HG03135 (cell line): Measurements from ENCODE around the gene RAP1GAP.
"Not testable (repeated sequence)": the region's sequence is repeated elsewhere in the genome, so short reads cannot be mapped to it uniquely, and the experiment has no call there.

Source experiments
- ATAC-seq: cut with Tn5 transposase; IDR thresholded peaks from one replicate; pipeline ENCODE4 v1.9.1; 2021; ENCODE audit warnings: mild to moderate bottlenecking, moderate library complexity; ENCODE audit not compliant: unreplicated experiment

RAP1GAP gene

GRCh38 chr1:21574466-21575151 is 94.5 kb downstream of the RAP1GAP start:
- no peak for ATAC-seq

DNA sequence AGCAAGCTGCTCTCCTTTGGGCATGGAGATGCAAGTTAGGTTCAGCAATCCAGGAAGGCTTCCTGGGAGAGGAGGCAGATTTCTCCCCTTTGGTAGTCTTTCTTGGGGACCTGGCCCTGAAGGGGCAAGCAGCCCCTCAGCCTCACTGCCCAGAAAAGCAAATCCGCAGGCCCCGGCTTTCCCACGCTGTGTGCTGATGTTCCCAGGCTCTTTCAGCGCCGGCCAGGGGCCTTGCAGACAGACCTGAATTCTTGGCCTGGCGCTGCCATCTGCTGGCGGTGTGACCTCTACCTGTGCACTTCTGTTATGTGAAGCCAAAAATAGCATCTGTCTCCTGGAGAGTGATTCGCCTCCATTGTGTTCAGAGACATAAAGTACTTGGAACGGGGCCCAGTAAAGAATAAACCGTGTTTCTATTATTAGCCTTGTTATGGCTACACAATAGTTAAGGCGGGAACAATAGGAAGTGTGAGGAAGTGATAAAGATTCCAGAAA is 95.1 kb downstream of the RAP1GAP start:
- ATAC-seq: no peak

DNA sequence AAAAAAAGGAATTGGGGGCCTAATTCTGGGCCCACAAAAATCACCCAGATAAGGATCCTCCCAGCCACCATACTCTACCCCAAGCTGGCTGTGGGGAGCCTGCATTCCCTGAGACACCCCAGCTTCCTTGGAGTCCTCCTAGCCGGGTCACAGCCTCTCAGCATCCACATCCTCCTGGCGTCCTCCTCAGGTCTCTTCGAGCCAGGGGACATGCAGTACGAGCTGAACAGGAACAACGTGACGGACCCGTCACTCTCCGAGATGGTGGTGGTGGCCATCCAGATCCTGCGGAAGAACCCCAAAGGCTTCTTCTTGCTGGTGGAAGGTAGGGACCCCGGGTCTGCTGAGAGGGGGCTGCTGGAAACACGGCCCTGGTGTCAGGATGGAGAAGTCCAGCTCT is 95.7 kb downstream of the RAP1GAP start:
- no peak for ATAC-seq

DNA sequence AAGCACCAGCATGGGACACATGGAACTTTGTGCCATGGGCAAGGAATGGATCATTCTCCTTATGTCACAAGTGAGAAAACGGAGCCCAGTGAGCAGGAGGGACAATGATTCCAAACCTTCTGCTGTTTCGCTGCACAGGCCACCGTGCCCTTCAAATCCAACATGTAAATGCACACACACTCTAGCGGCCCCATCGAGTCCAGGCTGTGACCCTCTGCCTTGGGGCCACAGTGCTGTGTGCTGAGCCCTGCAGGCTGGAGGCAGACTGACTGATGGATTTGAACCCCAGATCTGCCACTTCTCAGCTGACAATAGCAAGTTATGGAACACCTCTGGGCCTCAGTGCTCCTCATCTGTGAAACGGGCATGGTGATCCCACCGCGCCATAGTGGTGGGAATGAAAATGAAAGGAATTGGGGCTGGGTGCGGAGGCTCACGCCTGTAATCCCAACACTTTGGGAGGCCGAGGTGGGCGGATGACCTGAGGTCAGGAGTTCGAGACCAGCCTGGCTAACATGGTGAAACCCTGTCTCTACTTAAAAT is 96.4 kb downstream of the RAP1GAP start:
- no peak for ATAC-seq

DNA sequence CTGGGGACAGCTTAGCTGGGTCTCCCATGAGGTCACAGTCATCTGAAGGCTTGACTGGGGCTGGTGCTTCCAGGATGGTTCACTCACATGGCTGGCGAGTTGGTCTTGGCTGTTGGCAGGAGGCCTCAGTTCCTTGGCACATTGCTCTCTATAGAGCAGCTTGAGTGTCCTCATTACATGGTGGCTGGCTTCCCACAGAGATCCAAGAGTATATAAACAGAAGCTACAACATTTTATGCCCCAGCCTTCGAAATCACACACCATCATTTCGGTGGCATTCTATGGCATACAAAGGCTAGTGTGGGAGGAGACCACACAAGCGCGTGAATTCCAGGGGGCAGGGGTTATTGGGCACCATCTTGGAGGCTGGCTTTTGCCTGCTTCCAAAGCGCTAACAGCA is 96.9 kb downstream of the RAP1GAP start:
- ATAC-seq: no peak

DNA sequence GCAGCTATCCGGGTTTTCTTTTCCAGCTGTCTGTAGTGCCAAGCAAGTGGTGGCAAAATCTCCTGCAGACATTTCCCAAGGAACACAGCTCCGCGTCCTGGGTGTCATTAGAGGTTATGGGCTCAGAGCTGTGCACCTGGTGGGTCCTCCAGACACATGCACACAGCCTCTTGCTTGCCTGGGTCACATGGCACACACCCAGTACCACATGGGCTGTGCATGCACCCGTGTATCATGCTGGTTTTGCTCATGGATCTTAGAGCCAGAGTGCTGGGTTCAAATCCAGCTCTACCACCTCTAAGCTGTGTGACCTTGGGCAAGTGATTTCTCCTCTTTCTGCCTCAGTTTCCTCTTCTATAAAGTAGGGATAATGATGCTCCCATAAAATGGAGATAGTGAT is 98.3 kb downstream of the RAP1GAP start:
- ATAC-seq: no peak

- ATAC-seq: no peak
Measured at GRCh38 chr1:21570528-21570875, 98.7 kb downstream of the RAP1GAP start.

- no peak for ATAC-seq
Measured at GRCh38 chr1:21569820-21570527, 99.2 kb downstream of the RAP1GAP start.

GRCh38 chr1:21568809-21569385 is 100.3 kb downstream of the RAP1GAP start:
- ATAC-seq: no peak

GRCh38 chr1:21568006-21568746 is 101.0 kb downstream of the RAP1GAP start:
- ATAC-seq: no peak

GRCh38 chr1:21567241-21568005 is 101.7 kb downstream of the RAP1GAP start:
- ATAC-seq: no peak

- not testable (repeated sequence) for ATAC-seq
Measured at GRCh38 chr1:21566361-21566760, 102.8 kb downstream of the RAP1GAP start.

DNA sequence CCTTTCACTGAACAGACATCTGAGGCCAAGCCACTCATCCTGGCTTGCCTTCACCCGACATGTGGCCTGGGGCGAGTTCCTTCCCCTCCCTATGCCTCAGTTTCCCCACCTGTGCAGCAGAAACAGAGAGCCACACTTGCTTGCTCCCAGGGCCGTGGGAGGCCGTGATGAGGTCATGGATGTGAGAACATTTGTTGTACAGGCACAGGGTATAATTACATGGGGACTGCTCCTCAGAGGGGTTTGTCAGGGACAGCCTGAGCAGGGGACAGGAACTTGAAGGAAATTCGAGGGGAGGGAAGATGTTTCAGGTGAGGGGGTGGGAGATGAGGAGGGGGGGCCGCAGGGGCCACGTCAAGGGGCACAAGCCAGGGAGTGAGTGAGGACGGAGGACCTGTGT is 103.9 kb downstream of the RAP1GAP start:
- ATAC-seq: no peak

DNA sequence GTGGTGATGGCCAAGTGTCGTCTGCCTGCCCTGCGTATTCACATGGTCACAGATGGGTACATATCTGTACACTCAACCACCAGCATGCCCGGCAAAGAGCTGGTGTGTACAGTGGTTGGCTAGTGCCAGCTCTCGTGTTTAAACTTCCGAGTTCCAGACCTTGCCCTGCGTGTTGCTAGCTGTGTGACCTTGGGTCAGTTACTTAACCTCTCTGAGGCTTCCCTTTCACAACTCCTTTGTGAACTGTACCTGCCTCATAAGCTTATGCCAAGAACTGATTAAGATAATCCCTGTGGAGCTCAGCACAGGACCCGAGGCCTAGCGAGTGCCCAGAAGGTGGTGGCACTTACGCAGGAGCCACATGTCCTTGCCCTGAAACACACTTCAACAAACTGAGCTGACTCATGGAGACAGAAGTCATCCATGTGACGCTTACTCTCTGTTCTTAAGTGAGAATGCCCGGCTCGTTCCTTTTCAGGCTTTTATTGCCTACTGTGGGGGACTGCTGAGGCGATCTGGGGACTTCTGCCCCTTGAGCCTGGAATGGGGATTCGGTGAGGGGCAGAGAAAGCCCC is 104.5 kb downstream of the RAP1GAP start:
- ATAC-seq: no peak

DNA sequence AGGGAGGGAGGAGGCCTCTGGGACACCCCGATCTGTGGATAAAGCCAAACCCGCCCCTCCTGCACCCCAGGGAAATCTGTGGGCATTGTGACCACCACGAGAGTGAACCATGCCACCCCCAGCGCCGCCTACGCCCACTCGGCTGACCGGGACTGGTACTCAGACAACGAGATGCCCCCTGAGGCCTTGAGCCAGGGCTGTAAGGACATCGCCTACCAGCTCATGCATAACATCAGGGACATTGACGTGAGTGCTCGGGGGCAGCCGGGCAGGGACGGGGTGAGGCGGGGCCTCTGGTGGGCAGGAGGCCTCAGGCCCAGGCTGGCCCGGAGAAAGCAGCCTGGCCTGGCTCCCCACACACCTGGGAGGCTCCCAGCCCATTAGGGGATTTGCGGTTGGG is 105.2 kb downstream of the RAP1GAP start:
- ATAC-seq: no peak

DNA sequence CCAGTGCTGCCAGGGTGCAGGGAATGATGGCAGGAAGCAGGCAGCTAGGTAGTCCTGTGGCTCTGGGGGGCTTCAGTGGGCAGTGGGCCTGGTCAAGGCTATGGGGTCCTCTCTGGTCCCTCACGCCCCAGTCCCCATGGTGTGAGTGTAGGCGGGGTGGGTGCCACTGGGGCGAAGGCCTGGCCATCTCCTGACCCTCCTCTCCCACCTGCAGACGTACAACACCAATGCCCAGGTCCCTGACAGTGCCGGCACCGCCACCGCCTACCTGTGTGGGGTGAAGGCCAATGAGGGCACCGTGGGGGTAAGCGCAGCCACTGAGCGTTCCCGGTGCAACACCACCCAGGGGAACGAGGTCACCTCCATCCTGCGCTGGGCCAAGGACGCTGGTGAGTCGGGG is 106.3 kb downstream of the RAP1GAP start:
- ATAC-seq: no peak

DNA sequence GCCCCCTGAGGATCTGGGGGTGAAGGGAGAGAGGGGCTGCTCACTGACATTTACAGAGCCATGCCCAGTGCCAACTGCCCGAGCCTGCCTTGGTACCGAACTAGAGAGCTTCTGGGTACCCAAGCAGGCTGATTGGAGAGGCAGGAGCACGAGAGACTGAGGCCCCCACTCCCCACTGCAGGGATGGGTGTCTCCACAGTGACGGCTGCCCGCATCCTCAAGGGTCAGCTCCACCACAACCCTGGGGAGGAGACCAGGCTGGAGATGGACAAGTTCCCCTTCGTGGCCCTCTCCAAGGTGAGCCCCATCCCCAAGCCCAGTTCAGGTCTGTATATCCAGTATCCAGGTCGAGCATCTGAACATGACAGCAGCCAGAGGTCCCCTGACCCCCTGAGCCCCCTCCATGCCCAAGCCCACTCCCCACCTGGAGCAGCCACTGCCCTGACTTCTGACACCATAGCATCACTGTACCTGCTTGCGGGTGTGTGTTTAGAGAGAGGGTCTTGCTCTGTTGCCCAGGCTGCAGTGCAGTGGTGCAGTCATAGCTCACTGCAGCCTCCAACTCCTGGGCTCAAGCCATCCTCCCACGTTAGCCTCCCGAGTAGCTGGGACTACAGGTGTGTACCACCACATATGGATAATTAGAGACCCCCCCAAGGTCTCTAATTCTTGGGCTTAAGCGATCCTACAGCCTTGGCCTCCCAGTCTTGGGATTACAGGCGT is 108.1 kb downstream of the RAP1GAP start:
- no peak for ATAC-seq

DNA sequence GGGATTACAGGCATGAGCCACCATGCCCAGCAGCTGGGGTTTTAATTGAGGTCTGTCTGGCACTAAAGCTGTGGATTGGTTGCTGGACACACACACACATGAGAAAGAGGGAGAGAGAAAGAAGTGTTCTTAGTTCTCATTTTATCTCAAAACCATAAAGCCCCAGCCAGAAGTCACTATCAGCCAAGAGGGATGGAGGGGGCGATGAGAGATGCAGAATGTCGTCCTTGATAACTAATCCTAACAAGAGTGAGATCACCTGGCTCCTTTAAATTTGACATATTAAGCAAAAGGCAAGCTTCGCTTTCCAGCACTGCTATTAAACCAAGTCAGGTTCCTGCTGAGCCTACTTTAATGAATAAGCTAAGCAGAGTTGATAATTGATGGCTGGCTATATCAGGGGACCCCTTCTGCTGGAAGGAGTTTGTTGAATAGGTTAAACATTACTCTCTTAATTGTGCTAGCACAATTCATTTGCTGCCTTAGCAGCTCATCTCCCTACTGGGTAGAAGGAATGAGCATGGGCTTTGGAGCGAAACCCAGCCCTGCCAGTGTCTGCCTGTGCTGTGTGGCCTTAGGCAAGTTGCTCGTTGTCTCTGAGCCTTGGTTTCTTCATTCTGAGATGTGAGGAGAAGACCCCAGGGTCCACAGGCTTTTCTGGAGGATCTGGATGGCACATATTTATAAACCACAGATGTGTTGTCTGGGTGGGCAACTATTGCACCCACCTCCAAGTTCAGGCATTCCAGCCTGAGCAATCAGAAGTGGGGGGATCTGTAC is 109.2 kb downstream of the RAP1GAP start:
- no peak for ATAC-seq
